Choroid plexus epithelial cell (primary cell): ENCODE data around the gene MFN2.
A peak's percentile ranks its signal among the peaks of the same experiment; 100 is the strongest.

Source experiments
- DNase-seq: peaks from one replicate; pipeline ENCODE4 v3.0.0-alpha.2; 2010; ENCODE audit warnings: low read depth
- H3K4me3 ChIP-seq: 2 replicates; pipeline ENCODE4 v1.5.1; 2011; ENCODE audit warnings: low read depth, mild to moderate bottlenecking, control low read depth, low read length, moderate library complexity
- TF ChIP-seq, protein P1 (sequence below): conservative IDR thresholded peaks from 2 replicates; pipeline ENCODE4 v1.5.1; 2011; ENCODE audit warnings: low read depth, mild to moderate bottlenecking, control low read depth, inconsistent platforms, low read length, moderate library complexity

The MFN2 gene

GRCh38 chr1:12052008-12052573 lies 71.8 kb downstream of the MFN2 start:
- peak; percentile 87 for DNase-seq
- no peak overlapping the region for H3K4me3 ChIP-seq
- TF ChIP-seq, protein P1, sequence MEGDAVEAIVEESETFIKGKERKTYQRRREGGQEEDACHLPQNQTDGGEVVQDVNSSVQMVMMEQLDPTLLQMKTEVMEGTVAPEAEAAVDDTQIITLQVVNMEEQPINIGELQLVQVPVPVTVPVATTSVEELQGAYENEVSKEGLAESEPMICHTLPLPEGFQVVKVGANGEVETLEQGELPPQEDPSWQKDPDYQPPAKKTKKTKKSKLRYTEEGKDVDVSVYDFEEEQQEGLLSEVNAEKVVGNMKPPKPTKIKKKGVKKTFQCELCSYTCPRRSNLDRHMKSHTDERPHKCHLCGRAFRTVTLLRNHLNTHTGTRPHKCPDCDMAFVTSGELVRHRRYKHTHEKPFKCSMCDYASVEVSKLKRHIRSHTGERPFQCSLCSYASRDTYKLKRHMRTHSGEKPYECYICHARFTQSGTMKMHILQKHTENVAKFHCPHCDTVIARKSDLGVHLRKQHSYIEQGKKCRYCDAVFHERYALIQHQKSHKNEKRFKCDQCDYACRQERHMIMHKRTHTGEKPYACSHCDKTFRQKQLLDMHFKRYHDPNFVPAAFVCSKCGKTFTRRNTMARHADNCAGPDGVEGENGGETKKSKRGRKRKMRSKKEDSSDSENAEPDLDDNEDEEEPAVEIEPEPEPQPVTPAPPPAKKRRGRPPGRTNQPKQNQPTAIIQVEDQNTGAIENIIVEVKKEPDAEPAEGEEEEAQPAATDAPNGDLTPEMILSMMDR = no peak

DNA sequence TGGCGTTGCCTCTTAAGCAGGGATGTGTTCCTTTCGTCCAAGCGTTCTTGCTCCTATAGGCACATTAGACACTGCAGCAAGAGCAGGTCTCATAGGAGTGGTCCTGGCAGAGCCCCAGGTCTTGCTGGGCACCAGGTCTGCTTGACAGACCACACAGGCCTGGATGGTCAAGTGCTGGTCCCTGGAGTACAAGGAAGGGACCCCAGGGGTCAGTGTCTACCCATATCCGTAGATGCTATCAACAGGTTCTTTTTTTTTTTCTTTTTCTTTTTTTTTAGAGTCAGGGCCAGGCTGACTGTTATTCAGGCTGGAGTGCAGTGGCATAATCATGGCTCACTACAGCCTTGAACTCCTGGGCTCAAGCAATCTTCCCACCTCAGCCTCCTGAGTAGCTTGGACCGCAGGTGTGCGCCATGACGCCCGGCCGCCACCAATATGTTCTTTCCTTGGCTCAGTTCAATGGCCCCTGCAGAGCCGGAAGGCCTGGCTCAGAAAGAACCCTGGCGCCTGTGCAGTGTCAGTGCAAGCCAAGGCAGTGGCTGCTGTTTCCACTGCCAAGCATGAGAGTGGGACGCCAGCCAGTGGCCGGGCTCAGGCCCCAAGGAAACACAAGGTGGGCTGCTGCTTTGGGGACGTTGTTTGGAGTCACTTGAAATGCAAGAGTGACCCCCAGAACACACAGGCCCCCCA lies 72.9 kb downstream of the MFN2 start:
- DNase-seq = no peak
- H3K4me3 ChIP-seq = no peak overlapping the region
- TF ChIP-seq, protein P1 = no peak

- DNase-seq = no peak
- TF ChIP-seq, protein P1 = no peak
Observed at GRCh38 chr1:12053752-12054548, 73.7 kb downstream of the MFN2 start.

GRCh38 chr1:12055259-12055658 lies 75.0 kb downstream of the MFN2 start:
- H3K4me3 ChIP-seq = no peak overlapping the region
- TF ChIP-seq, protein P1 = no peak
- no peak for DNase-seq

More at GRCh38 chr1:12053752-12054548, 73.7 kb downstream of the MFN2 start:
- no peak overlapping the region for H3K4me3 ChIP-seq

DNA sequence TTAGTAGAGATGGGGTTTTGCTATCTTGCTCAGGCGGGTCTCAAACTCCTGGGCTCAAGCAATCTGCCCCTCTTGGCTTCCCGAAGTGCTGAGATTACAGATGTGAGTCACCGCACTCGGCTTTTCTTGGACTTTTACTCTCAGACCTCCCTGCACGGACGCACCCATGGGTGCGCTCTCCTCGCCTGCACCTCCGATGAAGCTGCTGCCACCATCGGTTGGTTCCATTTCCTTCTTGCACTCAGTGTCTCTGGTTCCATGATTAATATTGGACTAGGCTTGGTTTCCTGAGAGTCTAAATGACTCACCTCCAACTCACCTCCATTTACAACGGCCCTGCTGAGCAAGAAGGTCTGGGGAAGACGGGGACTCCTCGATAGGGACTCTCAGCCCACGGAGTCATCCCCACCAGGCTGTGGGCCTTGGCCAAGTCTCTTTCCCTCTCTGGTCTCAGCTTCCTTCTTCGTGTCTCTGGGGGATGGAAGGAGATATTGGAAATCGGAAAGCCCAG lies 76.1 kb downstream of the MFN2 start:
- DNase-seq = no peak
- TF ChIP-seq, protein P1 = no peak
- H3K4me3 ChIP-seq = no peak overlapping the region

DNA sequence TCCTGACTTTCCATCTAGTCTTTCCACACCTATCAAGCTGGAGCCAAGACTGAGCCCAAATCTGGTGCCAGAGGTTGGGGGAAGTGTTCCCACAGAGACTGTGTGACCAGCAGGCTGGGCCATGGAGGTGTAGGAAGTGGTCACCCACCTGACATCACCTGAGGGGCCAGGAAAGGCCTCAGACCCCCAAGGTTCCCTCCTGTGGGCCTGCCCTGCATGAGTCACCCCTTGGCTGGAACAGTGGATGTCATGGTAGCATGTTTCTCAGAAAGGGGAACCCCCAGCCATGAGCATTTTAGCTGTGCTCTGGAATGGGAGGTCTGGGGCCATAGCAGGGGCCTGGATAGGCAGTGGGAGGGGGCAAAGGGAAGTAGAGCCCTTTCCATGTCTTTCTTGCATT lies 77.1 kb downstream of the MFN2 start:
- DNase-seq = peak; percentile 66
- no peak overlapping the region for H3K4me3 ChIP-seq
- TF ChIP-seq, protein P1 = no peak
